HG03460 (cell line): Measurements from ENCODE around the gene SLC2A1.

Source experiments
- ATAC-seq: cut with Tn5 transposase; IDR thresholded peaks from one replicate; pipeline ENCODE4 v1.9.1; 2021; ENCODE audit not compliant: unreplicated experiment

SLC2A1 gene

GRCh38 chr1:42961312-42962091, 2.8 kb upstream of the SLC2A1 start:
- ATAC-seq, result no peak

GRCh38 chr1:42960566-42961311, 2.1 kb upstream of the SLC2A1 start:
- no peak for ATAC-seq

- no peak for ATAC-seq
Measured at GRCh38 chr1:42960122-42960390, 1.4 kb upstream of the SLC2A1 start.

GRCh38 chr1:42957880-42958487, 684 bp downstream of the SLC2A1 start:
- ATAC-seq, result peak; percentile 47

GRCh38 chr1:42957229-42957879, 1.3 kb downstream of the SLC2A1 start:
- ATAC-seq, result no peak

- ATAC-seq, result no peak
Measured at GRCh38 chr1:42956739-42957138, 1.9 kb downstream of the SLC2A1 start.

- ATAC-seq, result no peak
Measured at GRCh38 chr1:42955311-42956063, 3.2 kb downstream of the SLC2A1 start.

- ATAC-seq, result no peak
Measured at GRCh38 chr1:42953182-42954180, 5.2 kb downstream of the SLC2A1 start.

GRCh38 chr1:42952303-42953001, 6.2 kb downstream of the SLC2A1 start:
- ATAC-seq, result peak; percentile 55

GRCh38 chr1:42951588-42951987, 7.1 kb downstream of the SLC2A1 start:
- ATAC-seq, result no peak

GRCh38 chr1:42950116-42950481, 8.6 kb downstream of the SLC2A1 start:
- ATAC-seq, result no peak

GRCh38 chr1:42949312-42950115, 9.2 kb downstream of the SLC2A1 start:
- ATAC-seq, result no peak

- ATAC-seq, result no peak
Measured at GRCh38 chr1:42947965-42948732, 10.5 kb downstream of the SLC2A1 start.

GRCh38 chr1:42947117-42947516, 11.6 kb downstream of the SLC2A1 start:
- ATAC-seq, result no peak

- ATAC-seq, result no peak
Measured at GRCh38 chr1:42946120-42946898, 12.4 kb downstream of the SLC2A1 start.

GRCh38 chr1:42945164-42945563, 13.5 kb downstream of the SLC2A1 start:
- ATAC-seq, result no peak
